Esophagus muscularis mucosa (tissue), 3 donors: ENCODE results near the gene BTRC.

Experiments used
- CTCF ChIP-seq, 3 experiments: fragments of 200-600 bp in 2 of 3; fragments of 450-650 bp in 1 of 3; sonication (generic) in 2 of 3; IDR thresholded peaks; one replicate each; pipeline ENCODE4 v1.5.1; 2017 to 2019; ENCODE audit warnings: antibody characterized with exemption in 3 of 3, mild to moderate bottlenecking in 2 of 3, moderate library complexity in 1 of 3
- POLR2A ChIP-seq: fragments of 450-650 bp; IDR thresholded peaks from one replicate; pipeline ENCODE4 v1.6.1; 2017; ENCODE audit warnings: antibody characterized with exemption, moderate library complexity, mild to moderate bottlenecking, low read depth

GRCh38 chr10:101580486-101581399 is 226.8 kb downstream of the BTRC start:
- no peak for TF ChIP-seq CTCF (IDR thresholded peaks at IDR 0.05)
- no peak for TF ChIP-seq POLR2A
